GM21381 (cell line): ENCODE data around the gene ATXN7L2.
A peak's percentile ranks its signal among the peaks of the same experiment; 100 is the strongest.

Experiments
- ATAC-seq: cut with Tn5 transposase; IDR thresholded peaks from one replicate; pipeline ENCODE4 v1.9.1; 2021; ENCODE audit warnings: mild to moderate bottlenecking, moderate library complexity; ENCODE audit not compliant: unreplicated experiment

Gene ATXN7L2

DNA sequence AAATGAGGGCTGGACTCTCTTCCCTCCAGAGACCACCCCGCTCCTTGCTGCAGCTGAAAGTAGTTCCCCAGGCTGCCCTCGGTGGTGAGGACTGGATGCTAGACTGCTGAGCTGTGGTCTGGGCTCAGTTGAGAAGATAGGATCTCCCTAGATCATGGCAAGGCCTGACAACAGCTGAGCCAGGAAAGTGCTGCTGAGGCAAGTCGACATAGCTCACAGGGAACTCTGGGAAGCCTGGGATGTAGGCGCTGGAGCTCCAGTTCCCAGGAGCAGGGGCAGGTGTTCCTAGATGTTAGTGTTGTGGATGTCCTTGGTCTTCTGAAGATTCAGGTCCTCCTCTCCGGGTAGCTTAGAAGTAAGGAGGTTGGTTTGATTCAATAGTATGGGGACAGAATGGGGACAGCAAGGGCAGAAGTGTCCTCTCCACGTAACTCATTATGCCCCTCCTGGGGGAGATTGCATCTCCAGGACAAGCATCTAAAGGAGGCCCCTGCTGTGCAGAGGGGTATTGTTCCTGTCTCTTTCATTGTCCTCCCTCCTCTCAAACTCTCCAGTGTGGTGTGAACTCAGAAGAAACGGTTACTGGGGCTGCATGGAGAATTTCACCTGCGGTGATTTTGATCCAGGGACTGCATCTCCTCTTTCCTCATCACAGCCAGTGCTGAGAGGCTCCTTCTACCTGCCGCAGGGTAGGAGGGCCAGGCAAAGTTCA lies 13.9 kb downstream of the ATXN7L2 start:
- no peak for ATAC-seq

DNA sequence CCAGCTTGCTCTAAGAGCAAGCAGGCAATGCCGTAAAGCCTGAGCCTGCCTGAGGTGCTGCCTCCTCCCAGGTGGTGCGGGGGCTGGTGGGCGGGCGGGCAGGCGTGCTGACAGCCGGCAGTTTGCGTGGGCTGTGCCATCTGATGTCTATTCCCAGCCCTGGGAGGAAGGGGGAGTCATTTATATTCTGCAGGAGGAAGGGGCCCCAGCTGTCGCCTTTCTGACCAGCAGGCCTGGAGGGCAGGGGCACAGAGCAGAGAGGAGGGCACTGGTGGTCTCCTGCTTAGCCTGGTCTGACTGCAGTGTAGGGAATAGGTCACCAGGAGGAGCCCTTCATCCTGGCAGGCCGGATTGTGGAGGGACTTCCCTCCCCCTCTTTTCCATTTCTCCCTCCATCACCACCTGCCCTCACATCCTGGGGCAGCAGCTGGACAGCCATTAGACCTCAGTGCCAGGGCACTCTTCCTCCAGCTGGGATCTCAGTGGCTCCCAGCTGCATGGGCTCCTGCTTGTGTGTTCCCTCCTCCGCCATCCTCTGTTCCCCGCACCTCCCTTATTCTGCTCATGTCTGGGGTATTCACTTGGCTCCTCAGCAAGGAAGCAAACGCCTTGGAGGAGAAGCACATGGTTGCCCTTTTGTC lies 14.6 kb downstream of the ATXN7L2 start:
- ATAC-seq, result no peak

DNA sequence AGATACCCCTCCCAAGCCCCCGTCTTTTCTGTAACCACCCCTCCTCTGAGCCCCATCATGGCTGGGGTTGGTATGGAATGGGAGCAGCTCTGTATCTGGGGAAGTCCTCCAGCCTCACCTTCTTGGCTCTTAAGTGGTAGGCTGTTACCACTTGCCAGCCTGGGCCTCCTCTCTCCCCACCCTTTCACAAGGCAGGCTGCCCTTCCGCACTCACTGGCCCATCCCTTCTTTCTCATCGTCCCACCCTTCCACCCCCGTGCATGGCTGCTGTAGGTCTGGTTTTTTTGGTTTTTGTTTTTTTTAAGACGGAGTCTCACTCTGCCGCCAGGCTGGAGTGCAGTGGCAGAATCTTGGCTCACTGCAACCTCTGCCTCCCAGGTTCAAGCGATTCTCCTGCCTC lies 15.4 kb downstream of the ATXN7L2 start:
- no peak for ATAC-seq

DNA sequence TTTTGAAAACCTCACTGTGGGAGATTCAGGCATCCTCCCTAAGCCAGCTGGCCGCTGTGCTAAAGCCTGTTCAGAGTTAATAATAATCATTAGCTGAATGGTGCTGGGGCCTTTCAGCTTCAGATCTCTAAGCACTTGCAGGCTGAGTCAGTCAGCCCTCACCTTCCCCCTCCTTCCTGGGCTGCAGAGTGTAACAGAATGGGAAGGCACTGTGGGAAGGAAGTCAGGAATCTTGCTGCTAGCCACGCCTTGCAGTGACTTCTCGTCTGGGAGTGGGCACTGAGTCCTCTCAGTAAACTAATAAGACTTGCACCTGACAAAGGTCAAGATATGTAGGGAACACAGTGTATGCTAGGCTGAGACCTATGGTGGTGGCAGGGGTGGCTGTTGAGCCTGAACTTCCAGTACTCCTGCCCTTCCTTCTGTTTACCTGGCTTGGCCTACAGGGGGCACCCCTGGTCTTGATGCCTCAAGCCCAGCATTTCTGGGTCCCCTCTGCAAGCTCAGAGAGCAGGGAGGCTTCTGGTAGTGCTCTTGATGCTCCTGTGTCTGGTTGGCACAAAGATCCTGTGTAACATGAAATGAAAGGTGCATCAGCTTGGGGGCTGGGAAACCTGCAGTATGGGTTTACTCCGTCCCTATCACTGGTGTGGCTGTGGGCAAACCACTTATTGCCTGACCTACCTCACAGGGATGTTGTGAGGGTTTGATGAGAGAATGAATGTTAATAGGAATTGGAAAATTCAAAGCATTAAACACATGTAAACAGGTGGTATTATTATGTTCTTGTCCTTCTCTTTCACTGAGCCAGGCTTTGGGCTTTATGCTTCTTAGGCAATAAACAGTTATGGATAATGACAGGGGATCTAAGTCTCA lies 16.2 kb downstream of the ATXN7L2 start:
- ATAC-seq, result no peak

DNA sequence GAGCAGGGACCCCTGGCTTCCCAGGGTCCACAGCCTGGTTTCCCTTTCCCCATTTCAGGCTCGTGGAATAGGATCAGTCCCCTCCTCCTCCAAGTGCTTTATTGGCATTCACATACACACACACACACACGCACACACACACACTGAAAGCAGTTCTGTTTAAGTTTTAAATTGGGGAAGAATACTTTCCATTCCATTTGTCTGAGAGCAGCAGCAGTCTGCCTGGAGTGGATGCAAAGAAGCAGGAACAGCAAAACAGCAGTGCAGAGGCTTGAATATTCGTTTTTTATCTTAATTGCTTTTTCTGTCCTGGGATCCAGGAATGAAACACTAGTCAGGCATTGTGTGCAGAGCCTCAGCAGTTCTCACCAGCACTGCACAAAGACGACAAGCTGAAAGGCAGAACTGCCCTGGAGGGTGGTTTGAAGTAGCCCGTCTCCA lies 17.3 kb downstream of the ATXN7L2 start:
- ATAC-seq, result no peak

DNA sequence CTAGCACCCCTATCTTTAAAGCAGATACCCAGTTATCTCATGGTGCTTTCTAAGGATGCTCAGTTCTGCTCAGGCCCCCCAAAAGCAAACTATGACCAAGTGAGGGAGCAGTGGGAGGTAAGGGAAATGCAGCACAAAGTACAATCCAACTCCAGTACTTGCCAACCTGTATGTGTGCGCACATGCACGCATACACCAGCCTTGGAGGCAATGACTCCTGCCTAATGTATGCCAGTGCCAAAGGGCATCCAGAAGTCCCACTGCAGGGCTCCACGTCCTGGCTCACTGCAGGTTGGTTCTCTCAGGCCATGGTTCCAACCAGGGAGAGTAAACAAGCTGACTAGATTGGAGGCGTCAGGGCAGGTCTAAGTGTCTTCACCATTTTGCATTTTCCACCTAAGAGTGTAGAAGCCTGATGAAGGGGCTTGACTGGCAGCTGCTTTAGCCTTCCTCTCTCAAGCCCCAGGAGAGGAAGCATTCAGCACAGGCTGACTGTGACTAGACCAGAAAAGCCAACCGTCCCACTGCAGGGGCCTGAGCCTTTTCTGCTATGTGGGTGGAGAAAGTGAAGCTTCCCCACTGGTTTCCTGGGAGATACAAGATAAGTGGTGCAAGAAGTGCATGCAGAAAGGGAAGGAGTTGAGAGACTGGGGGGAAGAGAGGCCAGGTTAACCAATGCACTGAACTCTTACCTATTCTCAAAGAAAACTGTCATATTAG lies 18.1 kb downstream of the ATXN7L2 start:
- ATAC-seq, result no peak

DNA sequence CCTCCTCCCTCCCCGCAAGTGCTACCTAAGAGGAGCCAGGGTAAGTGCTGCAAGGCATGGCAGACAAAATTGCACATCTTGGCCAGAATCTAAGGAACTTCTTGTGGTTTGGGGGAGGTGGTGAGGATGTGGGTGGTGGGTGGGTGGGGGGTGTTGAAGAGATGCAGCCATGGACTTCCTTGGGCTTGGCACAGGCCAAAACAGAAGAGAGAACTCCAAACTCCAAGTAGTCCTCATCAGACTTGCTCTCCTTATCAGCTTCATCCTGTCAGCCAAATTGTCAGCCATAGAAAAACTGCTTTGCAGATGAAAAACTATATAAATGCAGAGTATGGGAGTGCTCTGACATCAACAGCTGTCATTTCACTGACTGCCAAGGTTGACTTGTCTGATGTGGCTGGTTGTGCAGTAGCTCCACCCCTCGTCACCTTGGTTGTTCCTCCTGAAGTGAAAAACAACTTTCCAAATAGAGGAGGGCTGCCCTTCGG lies 18.7 kb downstream of the ATXN7L2 start:
- ATAC-seq, result no peak

DNA sequence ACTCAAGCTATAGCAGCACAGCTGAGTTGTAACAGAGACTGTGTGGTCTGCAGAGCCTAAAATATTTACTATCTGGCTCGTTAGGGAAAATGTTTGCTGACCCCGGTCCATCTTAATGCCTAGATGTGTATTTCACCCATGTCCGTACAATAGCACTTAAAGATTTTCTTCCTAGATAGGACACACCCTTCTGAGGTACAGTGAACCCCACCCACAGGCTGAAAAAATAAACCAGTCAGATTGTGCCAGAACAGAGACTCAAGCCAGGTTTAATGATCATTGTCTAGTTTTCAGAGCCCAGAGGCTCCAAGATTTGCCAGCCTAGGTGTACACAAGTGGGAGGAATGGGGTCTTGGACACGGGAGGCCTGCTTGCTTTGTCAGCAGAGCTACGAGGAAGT lies 20.2 kb downstream of the ATXN7L2 start:
- ATAC-seq, result no peak

DNA sequence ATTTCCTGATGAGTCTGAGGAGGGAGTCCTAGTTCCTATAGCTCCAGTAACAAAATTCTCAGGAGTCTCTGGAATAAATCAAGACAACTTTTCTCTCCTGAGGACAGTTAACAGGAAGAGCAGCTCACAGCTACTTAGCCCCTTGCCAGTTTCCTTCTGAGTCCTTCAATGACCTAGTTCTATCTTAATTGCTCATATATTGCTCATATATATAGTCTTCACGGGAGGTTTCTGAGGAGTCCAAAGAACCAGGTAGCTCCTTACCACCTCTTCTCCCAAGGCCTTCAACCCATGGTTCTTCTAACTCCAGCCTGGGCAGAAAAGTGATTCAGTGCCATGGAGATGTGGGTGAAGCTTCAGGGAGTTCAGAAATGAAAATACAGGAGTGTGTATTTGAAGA lies 21.3 kb downstream of the ATXN7L2 start:
- no peak for ATAC-seq

DNA sequence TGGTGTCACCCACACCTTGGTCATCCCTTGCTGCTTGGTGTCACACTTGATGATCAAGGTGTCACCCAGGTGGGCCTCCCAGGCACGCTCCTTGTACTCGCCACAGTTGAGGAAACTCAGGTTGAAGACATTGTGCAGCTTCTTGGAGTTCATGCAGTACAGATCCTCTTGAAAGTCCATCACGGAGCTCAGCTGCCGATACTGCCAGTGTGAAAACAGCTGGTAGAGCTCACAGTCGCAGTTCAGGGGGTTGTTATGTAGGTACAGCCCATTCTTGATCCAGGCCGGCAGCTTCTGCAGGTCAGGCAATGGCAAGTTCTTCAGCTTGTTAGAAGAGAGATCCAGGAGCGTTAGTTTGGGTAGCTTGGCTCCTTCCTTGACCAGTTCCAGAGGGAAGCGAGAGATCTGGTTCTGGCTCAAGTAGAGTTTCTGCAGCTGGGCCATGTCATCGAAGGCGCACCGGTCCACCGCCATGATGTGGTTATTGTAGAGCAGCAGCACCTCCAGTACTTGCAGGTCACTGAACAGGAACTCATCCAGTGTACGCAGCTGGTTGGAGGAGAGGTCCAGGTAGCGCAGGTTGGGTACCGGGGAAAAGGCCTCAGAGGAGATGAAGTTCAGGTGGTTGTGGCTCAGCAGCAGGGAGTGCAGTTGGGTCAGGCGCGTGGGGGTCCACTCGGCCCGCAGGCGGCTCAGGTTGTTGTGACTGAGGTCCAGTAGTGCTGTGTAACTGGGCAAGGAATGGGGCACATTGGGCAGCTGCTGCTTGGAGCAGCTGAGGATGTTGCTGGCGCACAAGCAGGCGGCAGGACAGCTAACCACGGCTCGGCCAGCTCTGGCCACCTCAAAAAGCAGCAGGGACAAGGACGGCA lies 24.5 kb downstream of the ATXN7L2 start:
- ATAC-seq, result no peak

DNA sequence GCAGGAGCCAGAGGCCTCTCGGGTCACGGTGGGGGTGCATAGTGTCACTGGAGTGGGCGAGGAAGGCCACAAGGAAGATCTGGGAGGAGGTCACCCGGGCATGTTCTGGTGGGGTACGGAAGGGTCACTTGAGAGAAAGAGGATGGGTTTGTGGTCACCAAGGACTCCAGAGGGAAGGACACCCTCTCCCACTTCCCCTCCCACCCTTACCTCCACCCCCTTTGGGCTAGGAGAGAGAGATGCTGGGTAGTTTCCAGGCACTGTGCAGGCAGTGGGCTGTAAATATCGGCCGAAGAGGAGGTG lies 25.1 kb downstream of the ATXN7L2 start:
- ATAC-seq, result no peak

DNA sequence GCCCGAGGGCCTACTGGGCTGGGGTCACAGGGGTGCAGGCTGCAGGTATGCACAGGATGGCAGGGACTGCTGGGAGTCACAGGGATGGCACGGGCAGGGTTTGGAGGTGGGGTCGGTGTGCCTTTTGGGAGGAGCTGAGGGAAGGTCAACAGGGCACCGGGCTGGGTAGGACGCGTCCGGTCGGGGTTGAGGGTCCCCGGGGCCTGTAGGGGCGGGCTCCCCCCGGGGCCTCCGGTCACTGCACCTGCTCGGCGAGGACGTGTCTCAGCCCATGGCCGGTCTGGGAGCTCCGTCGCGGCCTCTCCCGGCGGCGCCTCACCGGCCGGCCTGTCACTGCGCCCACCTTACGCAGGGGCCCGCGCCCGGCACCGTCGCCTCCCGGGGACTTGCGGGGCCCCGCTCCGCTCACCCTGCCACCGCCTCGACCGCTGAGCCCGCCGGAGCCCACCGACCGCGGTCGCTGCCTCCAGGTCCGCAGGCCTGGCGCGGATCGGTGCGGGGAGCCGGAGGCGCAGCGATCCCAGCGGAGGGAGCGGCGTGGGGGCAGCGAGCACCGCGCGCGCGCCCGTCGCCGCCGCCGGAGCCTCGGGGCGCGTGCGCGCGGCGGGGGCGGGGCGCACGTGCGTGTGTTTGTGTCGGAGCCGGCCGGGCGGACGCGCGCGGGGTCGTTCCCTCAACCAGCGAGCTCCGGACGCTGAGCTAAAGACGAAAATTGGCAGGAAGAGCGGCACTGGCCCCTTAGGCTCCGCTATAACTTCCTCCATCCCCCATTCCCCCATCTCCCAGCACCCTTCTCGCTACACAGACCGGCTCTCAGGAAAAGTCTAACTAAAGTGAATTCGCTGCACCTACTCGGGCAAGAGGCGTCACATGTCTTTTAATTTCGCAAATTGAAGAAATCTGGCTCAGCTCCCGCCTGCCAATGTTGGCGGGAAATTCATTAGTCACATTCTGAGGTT lies 25.8 kb downstream of the ATXN7L2 start, which contains the start of gene AMIGO1:
TSS of gene AMIGO1 (minus strand) at position 552 of the 959 bp plus-strand sequence. CDS start 815 bp downstream, outside the sequence.
- peak; percentile 55 for ATAC-seq

DNA sequence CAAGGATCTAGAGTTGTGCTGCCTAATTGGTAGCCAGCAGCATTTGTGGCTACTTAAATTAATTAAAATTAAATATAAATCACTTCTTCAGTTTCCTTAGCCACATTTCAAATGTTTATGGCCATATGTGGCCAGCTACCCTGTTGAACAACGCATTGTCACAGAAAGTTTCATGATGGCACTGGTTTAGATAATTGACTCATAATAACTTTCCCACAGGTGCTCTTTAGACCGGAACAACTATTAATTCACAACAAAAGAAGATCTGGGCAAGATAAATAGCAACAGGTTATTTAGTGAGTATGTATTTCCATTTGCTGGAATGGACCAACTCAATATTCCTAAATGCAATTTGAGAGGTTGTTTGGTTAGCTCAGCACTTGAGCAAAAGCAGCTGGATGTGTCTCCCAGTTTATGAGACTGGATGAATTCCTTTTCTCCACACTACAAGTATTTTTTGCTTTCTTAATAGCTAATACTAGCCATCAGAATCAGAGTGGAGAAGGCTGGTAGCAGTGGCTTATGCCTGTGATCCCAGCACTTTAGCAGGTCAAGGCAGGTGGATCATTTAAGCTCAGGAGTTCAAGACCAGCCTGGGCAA lies 29.5 kb downstream of the ATXN7L2 start:
- no peak for ATAC-seq

DNA sequence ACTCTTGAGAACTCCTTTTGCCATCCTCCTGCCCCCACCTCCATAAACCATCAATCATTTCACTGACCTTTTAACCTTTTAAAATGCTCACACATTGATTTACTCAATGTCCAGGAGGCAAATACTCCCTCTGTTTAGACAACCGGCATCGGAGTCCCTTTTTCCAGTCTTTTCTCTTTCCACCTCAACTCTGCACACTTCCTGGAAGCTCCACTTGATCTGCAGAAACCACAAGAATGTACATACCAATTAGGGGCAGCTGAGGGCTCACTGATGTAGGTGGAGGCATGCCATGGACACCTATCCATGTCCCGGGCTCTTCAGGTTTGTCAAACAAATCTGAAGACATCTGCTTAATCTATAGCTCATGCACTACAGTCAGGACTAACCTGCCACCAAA lies 31.1 kb downstream of the ATXN7L2 start:
- no peak for ATAC-seq

DNA sequence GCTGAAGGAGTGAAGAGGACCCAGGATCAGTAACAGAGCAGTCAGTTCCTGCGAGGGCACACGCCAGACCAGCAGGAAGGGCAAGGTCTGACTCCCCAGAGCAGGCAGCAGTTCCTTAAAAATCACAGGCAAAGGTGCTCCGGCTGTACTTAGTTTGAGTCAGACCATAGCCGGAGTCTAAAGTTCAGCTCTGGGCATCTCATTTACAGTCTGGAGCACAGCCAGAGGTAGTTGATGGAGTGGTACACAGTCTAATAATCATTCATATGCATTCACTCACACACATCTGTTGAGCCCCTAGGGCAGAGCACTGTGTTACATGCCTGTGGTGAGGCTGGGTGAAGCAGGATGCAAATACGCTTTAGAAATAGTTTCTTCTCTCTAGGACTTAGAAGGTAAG lies 33.2 kb downstream of the ATXN7L2 start:
- no peak for ATAC-seq

DNA sequence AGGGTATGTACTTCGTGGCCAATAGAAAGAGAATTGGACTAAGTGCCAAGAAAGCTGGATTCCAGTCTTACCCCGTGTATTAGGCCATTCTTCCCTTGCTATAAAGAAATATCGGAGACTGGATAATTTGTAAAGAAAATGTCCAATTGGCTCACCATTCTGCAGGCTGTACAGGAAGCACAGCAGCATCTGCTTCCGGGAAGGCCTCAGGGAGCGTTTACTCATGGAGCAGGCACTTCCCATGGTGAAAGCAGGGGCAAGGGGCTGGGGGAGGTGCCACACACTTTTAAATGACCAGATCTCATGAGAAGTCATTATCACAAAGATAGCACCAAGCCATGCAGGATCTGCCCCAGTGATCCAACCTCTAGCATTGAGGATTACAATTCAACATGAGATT lies 33.6 kb downstream of the ATXN7L2 start:
- no peak for ATAC-seq

DNA sequence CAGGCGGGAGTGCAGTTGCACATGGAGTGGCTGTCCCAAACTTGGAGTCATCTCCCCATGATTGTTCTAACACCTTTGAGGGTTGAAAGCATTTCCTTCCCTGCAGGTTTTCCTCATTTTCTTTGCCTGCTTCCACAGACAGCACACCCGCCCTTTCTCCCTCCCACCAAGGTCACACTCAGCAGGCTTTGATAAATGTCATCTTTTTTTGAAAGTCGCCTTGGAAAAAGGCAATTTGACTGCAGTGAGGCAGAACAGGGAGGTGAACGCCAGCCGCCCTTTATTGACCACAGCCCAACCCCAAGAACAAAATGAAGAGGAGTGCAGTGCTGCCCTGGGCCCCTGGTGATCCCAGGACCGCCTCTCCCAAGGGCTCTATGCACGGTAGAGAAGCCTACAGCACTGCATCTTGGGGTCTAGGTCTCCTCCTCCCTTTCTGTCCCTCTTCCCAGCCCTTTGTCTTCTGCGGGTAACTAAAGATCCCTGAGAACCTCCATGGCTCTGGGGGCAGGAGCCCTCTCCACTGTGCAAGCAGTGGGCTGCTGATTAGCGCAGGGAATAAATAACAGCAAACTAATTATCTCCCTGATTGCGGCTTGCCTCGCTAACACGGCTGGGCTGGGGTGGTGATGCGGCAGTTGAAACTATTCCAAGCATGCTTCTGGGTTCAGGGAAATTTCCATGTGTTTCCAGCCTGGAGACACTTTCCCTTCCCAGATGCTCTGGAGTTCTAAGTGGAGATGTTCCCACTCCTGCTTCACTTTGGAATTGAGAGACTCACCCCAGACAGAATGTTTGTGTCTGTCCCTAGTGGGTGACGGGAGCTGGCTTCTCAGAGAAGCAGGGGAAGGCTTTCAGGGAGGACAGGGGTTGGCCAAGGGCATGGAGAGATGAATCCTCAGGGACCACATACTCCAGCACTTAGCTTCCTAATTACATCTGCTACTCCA lies 37.6 kb downstream of the ATXN7L2 start:
- ATAC-seq, result no peak
